CD4-positive, alpha-beta T cell treated with Interleukin-6 for 4 hours (primary cell): ENCODE data around the gene THBS2.
"Not testable (repeated sequence)": the region's sequence is repeated elsewhere in the genome, so short reads cannot be mapped to it uniquely, and the experiment has no call there.

Source experiments
- DNase-seq: peaks from one replicate; pipeline ENCODE4 v3.0.0-alpha.2; 2020; ENCODE audit warnings: mixed read lengths

Gene THBS2

DNA sequence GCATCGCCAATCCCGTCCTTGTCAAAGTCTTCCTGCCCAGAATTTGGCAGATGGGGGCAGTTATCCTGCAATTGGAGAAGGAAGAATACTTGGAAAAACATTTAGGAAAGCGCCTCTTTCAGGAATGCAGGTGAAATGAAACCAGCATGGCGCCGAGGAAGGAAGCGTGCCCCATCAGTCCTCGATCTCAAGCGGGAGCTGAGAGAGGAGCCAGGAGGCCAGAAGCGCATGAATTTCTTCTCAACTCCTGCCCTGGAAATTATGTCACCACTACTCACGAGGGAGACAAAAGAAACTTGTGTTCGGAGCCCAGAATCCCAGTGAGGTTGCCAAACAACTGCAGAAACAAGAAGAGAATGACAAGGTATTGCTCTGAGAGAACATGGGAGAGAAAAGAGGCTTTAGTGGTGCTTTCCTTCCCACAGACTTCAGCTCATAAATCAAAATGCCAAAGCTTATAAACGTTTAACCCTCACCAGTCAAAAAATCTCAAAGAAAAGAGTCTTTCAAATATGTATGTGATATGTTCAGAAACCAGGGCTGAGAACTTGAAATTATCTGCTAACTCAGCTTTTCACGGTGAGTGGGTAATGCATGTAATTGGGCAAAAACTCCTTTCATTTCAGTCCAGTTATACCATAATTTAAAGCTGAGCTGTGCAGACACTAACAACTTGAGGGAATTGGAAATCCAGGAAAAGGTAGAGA, 23.9 kb downstream of the THBS2 start:
- no peak for DNase-seq

DNA sequence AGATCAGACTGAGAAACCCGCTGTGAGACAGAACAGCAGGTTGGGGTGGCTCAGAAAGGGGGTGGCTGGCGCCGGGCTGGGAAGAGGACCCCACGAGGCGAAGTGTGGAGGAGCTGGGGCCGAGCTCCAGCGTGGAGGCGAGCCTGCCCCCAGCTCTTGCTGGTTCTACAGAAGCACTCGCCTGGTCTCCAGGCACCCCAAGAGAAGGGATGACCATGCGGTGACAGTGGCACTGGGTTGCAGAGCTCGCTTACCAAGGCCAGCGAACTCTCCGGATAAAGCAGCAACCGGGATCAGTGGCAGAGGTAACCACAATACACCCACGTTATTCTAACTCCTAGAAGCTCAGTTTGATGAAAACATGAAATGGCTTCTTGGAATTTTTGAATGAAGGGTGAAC, 26.5 kb downstream of the THBS2 start:
- DNase-seq = no peak

DNA sequence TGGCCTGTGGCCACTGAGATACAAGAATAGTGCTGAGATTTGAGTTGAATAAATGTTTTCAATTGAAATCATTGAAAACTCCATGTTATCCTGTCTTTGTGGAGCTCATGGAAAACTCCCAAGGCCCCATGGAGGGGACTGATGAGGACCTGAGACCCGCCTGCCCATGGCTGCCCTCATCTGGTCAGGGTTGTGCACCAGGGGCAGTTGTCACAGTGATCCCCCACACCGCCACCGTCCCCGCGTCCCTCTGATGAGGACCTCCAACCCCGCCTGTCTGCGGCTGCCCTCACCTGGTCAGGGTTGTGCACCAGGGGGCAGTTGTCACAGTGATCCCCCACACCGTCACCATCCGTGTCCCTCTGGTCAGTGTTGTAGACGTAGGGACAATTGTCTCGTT, 27.8 kb downstream of the THBS2 start:
- no peak for DNase-seq

DNA sequence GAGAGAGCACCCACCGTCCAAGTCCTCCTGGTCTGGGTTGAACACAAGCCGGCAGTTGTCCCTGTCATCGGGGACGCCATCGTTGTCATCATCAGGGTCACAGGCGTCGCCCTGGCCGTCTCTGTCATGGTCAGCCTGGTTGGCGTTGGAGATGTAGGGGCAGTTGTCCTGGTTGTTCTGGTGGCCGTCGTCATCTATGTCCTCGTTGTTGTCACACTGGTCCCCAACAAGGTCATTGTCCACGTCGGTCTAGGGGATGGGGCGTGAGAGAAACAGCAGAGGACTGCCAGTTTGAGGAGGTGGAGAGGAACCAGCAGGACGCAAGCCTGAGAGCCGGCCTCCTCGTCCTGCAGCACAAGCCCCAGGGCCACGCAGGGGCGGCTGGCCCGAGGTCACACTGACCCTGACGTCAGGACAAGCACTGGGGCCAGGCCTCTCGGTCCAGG, 28.5 kb downstream of the THBS2 start:
- DNase-seq = no peak

DNA sequence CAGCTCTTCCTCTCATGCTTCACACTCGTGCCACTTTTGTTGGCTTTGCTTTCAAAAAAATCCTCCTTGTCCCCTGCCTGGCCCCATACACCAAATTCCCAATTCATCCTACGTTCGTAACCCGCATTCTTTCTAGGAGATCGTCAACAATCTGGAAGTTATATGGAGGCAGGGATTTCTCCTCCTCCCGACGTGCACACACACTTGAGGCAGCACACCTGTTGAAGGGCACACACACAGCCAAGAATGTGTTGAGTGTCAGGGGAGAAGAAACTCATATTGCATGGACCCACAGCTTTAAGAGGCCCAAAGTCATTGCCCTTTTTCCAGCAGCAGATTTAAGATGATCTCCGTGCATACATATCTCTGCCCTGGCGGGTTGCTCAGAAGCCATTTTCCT, 28.9 kb downstream of the THBS2 start:
- DNase-seq = no peak

DNA sequence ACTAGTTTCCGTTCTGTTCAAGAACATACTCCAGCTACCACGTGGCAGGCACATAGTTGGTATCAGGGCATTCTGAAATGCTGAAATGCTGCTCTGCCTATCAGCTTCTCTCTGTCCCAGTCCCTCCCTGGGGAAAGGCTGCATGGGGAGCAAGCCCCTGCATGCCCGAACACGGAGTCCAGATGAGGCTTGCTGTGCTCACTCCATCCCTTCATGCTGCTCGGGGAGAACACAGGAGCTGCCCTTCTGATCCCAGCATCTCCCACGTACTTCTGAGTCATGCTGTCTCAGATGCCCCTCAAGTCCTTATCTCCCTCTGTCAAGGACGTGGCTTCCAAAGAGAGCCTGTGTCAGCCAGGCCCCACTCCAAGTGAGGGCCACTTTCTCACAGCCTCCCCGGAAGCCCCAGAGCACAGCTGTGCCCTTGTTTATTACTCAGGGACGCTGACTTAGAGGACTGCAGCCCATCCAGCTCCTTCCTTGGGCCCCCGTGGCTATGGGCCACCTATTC, 29.4 kb downstream of the THBS2 start:
- DNase-seq = no peak

DNA sequence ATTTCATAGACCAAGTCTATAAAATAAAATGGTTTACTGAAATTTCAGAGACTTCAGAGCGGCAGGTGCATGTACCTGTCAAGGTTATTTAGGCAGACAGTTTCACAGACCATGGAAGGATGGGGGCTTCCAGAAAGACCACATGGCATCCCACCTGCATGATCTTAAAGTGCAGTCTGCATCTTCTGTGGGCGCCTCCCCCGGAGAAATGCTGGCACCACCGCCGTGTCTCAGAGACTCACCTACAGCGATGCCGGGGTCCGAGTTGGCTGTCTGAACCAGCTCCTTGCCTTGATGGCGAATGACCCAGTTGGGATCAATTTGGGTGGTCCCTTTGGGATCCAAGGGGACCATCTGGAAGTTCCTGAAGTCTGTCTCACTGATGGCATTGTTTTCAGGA, 30.6 kb downstream of the THBS2 start:
- DNase-seq = no peak

DNA sequence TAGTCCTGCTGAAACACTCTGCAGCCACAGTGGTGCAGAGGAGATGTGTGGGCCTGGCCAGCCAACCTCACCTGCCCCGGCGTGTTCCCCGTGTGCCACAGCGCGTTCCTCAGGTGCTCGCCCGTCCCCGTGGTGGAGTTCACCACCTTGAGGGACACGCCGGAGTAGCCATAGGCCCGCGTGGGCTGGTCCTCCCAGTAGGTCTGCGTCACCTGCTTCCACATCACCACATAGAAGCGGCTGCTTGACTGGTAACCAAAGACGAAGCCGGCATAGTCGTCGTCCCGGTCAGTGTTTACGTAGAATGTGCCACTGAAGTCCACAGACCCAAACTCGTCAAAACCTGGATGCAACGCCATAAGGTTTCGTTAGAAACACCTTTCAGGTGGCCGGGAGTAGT, 31.5 kb downstream of the THBS2 start:
- DNase-seq = no peak

DNA sequence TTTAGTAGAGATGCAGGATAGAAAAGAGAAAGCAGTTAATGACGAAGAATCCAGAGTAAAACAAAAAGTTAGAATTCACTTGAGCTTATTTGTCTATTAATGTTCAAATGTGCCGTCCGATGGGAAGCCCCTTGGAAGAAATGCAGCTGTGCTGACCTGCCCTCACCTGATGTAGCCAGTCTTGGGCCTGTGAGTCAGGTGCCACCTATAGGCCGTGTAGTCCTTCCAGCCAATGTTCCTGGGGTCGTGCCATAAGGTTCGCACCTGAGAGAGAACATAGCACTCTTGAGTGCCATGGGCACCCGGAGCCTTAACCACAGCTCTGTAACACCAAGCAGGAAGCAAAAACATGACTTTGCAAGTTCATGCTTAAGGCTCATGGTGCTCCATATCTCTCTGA, 32.4 kb downstream of the THBS2 start:
- DNase-seq = no peak

DNA sequence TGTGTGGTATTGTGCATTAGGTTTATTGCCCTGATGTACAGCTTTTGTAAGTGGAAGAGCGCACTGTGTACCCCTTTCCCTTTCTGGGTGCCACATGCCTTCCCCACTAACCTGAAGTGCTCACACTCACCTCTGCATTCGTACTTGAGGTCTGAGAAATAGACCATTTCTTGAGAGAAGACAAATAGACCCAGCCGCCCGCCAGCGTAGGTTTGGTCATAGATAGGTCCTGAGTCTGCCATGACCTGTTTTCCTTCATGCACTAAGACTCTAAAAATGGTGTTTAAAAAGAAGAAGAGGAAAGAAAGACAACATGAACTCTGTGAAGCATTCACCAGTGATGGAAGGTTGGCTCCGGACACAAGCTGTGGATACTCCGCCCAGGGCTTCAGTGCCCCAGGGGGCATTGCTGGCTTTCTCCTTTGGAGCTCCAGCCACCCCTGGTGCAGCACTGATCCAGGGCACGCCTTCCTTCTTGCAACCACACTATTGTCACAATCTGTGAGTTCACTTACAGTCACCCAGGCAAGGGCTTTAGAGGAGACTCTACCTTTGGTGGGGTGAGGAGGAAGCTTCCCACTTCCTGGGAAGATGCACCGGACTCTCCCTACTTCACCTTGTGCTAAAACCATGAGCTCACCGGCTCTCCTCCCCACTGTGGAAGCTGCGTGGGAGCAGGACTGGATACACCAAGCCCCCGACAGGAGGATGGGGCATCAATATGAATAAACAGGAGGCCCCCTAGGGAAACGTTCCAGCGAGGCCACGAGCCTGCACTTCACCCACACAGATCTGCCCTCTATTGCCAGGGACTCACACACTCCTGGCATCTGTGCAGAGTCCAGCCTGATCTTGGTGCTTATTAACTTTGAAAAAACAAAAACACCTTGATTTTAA, 33.3 kb downstream of the THBS2 start:
- DNase-seq = no peak

DNA sequence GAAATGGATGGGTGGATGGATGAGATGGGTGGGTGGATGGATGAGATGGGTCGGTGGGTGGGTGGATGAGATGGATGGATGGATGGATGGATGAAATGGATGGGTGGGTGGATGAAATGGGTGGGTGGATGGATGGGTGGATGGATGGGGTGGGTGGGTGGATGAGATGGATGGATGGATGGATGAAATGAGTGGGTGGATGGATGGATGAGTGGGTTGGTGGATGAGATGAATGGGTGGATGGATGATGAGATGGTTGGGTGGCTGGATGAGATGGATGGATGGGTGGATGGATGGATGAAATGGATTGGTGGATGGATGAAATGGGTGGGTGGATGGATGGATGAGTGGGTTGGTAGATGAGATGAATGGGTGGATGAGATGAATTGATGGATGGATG, 35.7 kb downstream of the THBS2 start:
- no peak for DNase-seq

DNA sequence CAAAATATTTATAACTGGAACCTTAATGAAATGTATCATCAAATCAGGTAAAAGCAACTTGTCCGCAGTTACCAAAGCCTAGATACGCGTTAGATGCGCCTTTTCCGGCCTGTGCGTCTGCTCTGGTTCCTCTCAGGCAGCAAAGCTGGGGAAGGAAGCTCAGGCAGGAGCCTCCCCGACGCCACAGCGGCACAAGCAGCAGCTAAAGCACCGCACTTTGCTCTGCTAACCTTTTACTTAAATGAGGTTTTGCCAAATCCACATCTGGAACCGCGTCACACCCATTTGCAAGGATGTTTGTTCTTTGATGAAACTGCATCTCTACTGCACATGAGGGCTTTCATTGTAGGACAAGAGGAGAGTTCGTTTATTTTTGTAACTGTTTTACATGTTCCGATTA, 36.8 kb downstream of the THBS2 start:
- no peak for DNase-seq

DNA sequence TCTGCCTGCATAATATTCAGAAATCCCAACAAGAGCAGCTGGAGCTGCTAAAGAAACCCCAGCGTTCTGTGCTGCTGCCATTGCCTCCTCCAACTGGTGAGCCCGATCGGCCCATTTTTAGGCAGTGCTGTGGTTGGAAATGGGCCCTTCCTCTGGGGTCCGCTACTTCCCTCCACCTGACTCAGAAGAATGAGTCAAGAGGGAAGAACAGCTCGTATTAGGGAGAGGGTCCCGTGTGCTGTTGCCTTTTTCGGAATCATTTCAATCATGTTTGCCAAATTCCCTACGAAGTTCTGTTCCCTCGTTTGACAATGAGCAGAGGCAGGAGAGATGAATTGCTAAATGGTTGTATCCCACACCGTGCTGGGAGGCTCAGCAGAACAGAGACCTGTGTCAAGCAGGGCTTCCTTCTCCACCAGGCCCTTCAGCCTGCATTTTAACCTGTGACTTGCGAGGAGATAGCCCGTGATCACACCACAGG, 38.4 kb downstream of the THBS2 start:
- no peak for DNase-seq

DNA sequence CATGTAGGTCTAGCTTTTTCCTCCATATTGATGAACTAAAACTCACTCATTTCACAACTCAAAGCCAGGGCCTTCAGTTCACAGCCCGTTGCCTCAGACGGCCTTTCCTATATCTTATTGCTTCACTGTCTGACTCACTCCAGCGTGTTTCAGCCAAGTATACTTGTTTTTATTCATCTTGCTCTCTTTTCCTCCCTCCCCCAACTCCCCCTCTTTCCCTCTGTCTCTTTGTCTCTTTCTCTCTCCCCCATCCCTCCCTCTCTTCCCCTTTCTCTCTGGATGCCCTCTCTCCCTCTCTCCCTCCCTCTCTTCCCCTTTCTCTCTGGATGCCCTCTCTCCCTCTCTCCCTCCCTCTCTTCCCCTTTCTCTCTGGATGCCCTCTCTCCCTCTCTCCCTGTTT, 38.9 kb downstream of the THBS2 start:
- DNase-seq = not testable (repeated sequence)

DNA sequence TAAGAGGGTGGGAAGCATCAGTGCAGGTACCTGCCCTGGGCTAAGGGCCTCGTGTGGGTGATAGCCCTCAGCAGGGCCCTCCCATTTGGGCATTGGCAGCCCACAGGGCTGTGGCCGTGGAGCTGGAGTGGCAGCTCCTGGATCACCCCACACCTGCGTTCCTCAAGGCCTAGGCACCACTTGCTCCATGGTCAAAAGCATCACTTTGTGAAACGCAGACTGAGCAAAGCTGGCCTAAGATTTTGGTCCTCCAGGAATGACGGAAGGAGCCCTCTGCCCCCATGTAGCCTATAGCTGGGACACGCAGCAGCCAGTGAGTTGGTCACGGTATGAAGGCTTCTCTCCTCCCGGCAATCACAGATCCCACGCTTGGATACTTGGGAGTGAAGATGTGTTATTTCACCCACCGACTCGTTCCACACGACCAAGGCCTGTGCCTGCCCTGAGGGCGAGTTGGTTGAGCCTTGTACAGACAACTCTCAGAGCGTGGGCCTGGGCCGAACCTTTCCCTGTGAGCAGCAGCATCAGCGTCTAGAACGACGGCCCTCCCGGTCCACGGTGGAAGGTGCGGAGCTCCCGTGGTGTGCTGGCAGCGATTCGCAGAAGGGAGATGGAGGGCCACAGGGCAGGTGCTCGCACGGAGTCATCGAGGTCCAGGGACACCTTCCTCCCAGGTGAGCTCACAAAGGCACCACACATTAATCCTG, 39.7 kb downstream of the THBS2 start:
- no peak for DNase-seq

DNA sequence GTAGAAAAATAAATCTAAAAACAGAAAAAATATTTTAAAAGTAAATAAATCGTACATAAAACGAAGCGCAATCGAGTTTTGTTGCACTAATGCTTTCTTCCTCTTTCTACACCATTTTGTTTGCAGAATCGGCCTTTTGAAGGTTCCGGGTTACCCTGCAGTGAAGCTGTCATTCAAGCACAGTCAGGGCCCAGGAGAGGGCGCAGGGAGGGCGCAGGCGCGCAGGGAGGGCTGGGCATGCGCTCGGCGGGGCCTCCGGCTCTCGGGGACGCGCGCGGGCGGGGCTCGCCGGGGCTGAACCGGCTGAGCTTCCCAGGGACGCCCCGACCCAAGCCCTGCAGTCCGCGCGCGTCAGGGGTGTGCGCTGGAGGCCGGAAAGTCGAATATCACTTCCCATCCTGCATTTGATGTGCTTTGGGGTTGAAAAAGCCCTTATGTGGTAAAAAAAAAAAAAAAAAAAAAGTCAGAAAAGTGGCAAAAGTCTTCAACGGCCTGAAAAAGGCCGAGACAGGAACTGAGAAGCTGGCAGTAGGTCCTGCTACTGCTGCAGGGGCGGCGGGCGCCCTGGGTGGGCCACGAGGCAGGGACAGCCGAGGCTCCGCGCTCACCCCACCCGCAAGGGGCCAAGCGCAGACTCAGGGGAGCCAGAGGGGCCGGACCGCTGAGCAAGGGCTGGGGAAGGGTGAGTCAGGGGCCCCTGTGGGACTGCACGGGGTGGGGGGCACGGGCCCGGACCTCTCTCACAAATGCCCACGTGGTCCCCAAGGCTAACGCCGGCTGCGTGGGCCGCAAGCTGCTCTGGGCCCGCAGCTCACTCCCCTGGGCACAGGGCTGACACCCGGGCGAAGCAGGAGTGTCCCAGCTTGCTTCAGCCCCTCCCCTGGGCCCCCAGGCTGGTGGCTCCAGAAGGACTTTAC, 40.5 kb downstream of the THBS2 start:
- DNase-seq = peak; percentile 89

DNA sequence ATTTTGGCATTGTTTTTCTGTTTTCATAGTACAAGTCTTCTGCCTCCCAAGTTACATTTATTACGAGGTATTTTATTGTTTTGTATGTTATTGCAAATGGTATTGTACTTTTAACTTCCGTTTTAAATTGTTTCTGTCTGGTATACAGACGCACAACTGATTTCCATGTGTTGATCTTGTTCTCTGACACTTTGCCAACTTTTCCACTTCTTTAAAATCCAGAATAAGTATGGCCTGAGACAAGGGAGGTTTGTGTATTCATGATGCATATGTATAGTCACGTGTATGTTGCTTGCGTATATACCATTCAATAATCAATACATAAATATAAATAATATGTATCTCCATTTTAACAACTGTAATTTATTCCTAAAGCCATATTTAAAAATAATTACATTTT, 41.2 kb downstream of the THBS2 start:
- no peak for DNase-seq

DNA sequence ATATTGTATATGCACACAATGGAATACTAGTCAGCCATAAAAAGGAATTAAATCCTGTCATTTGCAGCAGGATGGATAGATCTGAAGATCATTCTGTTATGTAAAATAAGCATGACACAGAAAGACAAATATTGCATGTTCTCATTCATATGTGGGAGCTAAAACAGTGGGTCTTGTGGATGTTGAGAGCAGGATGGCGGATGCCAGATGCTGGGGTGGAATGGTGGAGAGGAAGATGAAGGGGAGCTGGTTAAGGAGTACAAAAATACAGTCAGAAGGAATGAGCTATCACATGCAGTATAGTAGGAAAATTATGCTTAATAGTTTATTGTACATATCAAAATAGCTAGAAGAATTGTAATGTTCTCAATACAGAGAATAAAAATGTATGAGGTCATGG, 41.8 kb downstream of the THBS2 start:
- DNase-seq = no peak

DNA sequence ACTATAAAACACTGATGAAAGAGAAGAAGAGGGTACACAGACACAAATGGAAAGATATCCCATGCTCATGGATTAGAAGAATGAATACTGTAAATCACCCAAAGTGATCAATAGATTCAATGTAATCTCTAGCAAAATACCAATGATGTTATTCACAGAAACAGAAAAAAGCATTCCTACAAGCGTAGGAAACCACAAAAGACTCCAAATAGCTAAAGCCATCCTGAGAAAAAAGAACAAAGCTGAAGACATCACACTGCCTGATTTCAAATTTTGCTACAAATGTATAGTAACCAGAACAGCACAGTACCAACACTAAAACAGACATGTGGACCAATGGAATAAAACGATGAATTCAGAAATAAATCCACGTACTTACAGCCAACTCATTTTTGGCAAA, 43.0 kb downstream of the THBS2 start:
- DNase-seq = no peak

DNA sequence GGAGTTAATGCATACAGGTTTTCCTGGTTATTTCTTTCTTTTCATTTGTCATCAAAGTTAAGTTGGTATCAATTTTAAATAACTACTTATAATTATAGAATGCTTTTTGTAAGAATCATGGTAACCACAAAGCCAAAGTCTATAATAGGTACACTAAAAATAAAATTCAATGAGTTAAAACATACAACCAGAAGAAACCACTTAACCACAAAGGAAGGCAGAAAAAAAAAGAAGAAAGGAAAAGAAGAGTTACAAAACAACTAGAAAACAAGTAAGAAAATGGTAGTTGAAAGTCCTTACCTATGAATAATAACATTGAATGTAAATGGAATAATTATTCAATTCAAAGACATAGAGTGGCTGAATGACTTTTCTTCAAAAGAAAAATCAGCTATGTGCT, 45.6 kb downstream of the THBS2 start:
- DNase-seq = no peak

DNA sequence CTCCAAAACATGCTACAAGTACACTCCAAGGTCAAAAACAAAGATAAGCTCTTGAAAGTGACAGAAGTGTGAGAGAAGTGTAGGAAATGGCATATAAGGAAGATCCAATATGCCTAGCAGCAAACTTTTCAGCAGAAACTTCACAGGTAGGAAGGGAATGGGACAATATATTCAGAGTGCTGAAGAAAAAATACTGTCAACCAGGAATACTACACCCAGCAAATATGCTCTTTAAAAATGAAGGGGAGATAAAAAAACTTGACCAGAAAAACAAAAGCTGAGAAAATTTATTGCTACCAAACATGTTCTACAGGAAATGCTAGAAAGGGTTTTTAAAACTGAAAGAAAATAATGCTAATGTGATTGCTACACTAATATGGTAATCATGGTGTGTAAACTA, 46.2 kb downstream of the THBS2 start:
- DNase-seq = no peak
